GM18511 (cell line): ENCODE data around the gene F2.
"Not testable (repeated sequence)": the region's sequence is repeated elsewhere in the genome, so short reads cannot be mapped to it uniquely, and the experiment has no call there.

Source experiments
- ATAC-seq: cut with Tn5 transposase; IDR thresholded peaks from one replicate; pipeline ENCODE4 v1.9.1; 2021; ENCODE audit warnings: mild to moderate bottlenecking, moderate library complexity; ENCODE audit not compliant: unreplicated experiment

Gene F2

GRCh38 chr11:46712874-46713576 lies 6.0 kb upstream of the F2 start:
- no peak for ATAC-seq

- ATAC-seq: not testable (repeated sequence)
Observed at GRCh38 chr11:46717825-46718154, 1.2 kb upstream of the F2 start.

- no peak for ATAC-seq
Observed at GRCh38 chr11:46718155-46719019, 626 bp upstream of the F2 start.

GRCh38 chr11:46719543-46720218 lies 668 bp downstream of the F2 start:
- no peak for ATAC-seq

- ATAC-seq: no peak
Observed at GRCh38 chr11:46721286-46721685, 2.3 kb downstream of the F2 start.

- ATAC-seq: no peak
Observed at GRCh38 chr11:46722566-46723358, 3.7 kb downstream of the F2 start.

- ATAC-seq: no peak
Observed at GRCh38 chr11:46723359-46723680, 4.3 kb downstream of the F2 start.

- ATAC-seq: no peak
Observed at GRCh38 chr11:46724088-46724487, 5.1 kb downstream of the F2 start.

GRCh38 chr11:46725338-46726205 lies 6.6 kb downstream of the F2 start:
- no peak for ATAC-seq

- ATAC-seq: no peak
Observed at GRCh38 chr11:46726206-46726862, 7.3 kb downstream of the F2 start.

GRCh38 chr11:46727952-46728658 lies 9.1 kb downstream of the F2 start:
- ATAC-seq: no peak

- ATAC-seq: no peak
Observed at GRCh38 chr11:46728659-46729040, 9.6 kb downstream of the F2 start.

- ATAC-seq: no peak
Observed at GRCh38 chr11:46729110-46730027, 10.4 kb downstream of the F2 start.

- no peak for ATAC-seq
Observed at GRCh38 chr11:46731545-46731944, 12.5 kb downstream of the F2 start.

GRCh38 chr11:46733234-46733633 lies 14.2 kb downstream of the F2 start:
- no peak for ATAC-seq

GRCh38 chr11:46736146-46736545 lies 17.1 kb downstream of the F2 start:
- no peak for ATAC-seq

- no peak for ATAC-seq
Observed at GRCh38 chr11:46736615-46737014, 17.6 kb downstream of the F2 start.

GRCh38 chr11:46737699-46738098 lies 18.7 kb downstream of the F2 start:
- ATAC-seq: no peak
